Fibroblast of the conjunctiva (primary cell): ENCODE measurements around the gene HDDC2.

Source experiments
- DNase-seq: peaks from one replicate; pipeline ENCODE4 v3.0.0-alpha.2; 2010; ENCODE audit warnings: low read depth

The HDDC2 gene

DNA sequence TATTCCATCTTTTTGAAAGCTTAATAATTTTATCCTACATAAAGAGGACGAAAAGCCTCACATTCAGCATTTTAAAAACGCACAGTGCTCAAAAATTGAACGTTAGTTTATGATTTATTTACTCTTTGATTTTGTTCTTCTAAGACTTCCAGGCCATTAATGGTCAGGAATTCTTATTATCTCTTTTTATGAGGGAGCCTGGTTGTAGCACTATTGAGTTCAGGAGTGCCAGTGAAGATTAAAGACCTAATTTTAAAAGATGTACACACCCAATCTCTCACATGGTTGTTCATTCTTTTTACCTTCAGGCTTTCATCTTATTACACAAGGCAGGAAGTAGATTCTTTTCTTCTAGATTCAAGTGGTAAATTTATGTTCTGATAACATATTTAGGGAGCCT lies 68.6 kb downstream of the HDDC2 start:
- no peak for DNase-seq

DNA sequence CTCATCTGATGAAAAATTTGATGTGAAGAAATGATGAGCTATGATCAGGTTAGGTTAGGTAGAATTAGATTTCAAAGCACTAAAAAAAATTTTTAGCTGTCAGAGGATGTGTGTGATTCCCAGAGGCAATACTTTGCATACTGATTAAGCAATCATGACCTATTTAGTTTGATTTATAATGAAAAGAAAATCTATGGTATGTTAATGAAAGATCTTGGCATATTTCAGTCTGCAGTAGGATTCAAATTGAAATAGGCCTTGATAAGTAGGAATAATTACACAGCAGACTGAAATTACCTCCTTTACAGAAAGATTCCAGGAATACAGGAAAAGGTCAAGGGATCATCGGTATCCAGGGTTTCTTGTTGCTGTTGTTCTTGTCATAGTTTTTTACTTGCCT lies 69.3 kb downstream of the HDDC2 start:
- DNase-seq, result no peak

DNA sequence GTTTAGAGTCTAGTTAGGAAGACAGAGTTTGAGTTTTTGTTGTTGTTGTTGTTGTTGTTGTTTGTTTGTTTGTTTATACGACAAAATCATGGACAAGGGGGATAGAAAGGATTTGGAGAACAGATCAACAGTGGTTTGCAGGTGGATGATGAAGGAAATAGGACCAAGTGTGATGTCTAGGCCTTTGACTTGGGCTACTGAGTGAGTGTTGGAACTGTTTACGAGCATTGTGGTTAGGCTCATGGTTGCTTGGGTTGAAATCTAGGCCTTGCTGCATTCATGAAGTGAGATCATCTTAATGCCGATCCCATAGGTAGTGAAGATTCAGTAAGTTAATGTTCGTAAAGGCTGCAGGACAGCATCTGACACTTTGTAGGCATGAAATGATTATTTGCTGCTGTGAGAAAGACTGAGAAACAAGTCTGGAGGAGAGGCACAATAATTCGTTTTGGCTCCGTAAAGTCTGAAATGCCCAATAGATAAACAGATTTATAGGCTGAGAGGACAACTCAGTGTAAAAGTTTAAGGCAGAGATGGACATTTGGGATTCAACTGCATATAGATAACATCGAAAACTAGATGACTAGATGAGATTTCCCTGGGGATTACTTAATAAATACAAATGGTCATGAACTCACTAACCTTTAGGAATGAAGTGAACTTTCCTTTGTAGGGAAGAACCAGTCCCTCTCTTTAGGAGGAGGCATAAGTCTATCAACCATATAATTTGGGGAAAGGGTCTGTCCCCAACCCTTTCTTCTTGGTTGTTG lies 70.0 kb downstream of the HDDC2 start:
- no peak for DNase-seq

DNA sequence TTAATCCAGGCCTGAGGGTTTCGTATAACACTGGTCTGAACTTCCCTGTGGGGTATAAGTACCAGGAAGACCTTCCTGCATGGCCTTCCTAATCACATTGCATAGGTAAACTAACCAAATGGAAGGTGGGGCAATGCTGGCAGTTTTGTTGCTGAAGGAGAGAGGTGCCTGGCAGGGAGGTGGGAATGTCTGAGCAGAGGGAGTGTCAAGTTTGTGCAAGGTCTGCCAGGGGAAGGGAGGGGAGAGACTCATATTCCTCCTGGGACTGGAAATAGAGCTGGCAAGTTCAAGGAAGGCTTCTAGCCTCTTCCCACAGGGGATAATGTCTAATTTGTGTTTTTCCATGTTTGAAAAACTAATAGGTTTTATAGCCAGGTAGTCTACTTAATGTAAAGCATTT lies 70.6 kb downstream of the HDDC2 start:
- DNase-seq, result no peak

DNA sequence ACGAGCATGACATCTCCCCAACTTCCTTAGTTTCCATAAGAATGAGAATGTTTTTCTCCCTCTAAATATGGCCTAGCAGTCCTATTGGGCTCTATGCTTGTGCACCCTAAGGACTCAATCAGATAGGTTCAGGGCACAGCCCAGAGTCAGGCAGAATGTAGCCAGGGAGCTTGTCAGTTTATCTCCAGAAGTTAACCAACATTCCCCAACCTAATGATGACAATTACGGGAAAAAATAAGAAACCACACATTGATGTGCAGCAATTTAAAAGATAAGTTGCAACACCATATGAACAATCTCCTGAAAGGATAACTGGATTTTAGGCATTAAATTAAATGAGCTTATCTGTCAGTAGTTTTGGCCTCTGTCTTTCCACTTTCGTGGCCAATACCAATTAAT lies 71.1 kb downstream of the HDDC2 start:
- DNase-seq, result no peak

DNA sequence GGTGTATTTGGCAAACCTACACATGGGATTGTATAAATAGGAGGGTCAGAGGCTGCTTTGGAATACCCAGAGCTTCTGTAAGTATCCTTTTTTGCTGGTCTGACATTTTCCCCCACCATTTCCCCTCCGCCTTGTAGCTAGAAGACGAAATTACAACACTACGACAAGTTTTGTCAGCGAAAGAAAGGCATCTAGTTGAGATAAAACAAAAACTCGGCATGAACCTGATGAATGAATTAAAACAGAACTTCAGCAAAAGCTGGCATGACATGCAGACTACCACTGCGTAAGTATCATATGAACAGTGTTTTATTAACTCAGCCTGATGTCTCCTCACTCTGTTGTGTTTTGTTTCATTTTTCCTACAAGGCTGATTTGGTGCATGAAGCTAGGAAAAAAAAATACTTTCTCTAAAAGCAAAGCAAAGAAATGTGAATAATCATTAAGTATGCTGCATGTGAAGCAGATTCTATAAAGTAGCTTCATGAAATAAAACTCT lies 72.7 kb downstream of the HDDC2 start:
- no peak for DNase-seq

DNA sequence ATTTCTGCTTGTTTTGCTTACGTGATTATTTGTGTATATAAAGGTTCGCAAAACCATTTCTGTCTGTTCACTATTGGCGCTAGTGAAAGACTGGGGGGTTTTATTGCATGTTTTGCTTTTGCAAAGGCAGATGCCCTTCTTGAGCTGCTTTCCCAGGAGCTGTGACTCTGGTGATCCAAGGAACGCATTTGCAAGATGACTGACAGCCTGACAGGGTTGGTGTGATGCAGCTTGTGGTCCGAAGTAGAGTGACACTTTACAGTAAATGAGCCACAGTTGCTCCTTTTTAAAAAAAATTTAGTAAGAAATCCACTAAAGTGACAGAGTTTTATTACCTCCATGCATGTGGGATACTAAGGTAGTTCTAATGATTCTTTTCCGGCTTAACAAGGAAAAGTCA lies 74.5 kb downstream of the HDDC2 start:
- DNase-seq, result no peak
